GM12878 (cell line): ENCODE data around the gene APOH. TPM values are rescaled to one million over a fixed set of nuclear protein-coding genes. Genes with fewer than 3 reads are reported as not detected.
A peak's percentile ranks its signal among the peaks of the same experiment; 100 is the strongest.

ENCODE experiments used
- ATAC-seq: fragments of 200-7000 bp; cut with Tn5 transposase; 3 replicates; pipeline ENCODE4 v1.9.1; 2020; ENCODE audit warnings: mild to moderate bottlenecking, moderate library complexity
- BruUV-seq: library from RNA; stranded (reverse); fragments of 400-500 nt; replicated peaks from 2 replicates; lab custom pipeline; 2021; lab: Mats Ljungman, UMichigan
- CTCF ChIA-PET: fragments of 300-600 bp; sonication (Branson Sonifier 250); formaldehyde crosslinking; extraction: SDS; loops from one replicate; lab custom pipeline; 2021; ENCODE audit warnings: inconsistent platforms; lab: Yijun Ruan, JAX
- POLR2A ChIA-PET: fragments of 350-600 bp; formaldehyde crosslinking; extraction: SDS; loops from one replicate; lab custom pipeline; 2021; ENCODE audit warnings: inconsistent platforms; lab: Charles Lee
- RAD21 ChIA-PET: fragments of 300-600 bp; sonication (Branson Sonifier 250); formaldehyde crosslinking; loops from one replicate; lab custom pipeline; 2023; ENCODE audit warnings: antibody characterized with exemption; ENCODE audit not compliant: unreplicated experiment; lab: Charles Lee
- SMC1A ChIA-PET: fragments of 300-600 bp; sonication (Branson Sonifier 250); formaldehyde crosslinking; loops from one replicate; lab custom pipeline; 2023; ENCODE audit not compliant: unreplicated experiment, uncharacterized antibody; lab: Charles Lee
- DNase-seq: peaks from one replicate; pipeline ENCODE4 v3.0.0-alpha.2; 2011; ENCODE audit warnings: low read depth, low spot score
- FAIRE-seq: peaks from 3 replicates; lab custom pipeline; 2011; peaks lifted over from hg19 to GRCh38; lab: Jason Lieb, UNC
- H2AFZ ChIP-seq: 2 replicates; pipeline ENCODE4 v1.6.0; 2011; ENCODE audit warnings: low read depth, low read length, control low read depth; ENCODE audit not compliant: control insufficient read depth
- H3K27ac ChIP-seq: 2 replicates; pipeline ENCODE4 v1.5.1; 2011; ENCODE audit warnings: control low read depth; ENCODE audit not compliant: control insufficient read depth, insufficient read depth
- H3K27me3 ChIP-seq, 2 experiments: replicated peaks in 1 of 2; 2 replicates each; pipeline versions ENCODE4 v1.6.0 to v1.6.1; 2011; ENCODE audit warnings: low read length in 1 of 2; ENCODE audit not compliant: control insufficient read depth in 2 of 2, insufficient read depth in 2 of 2
- H3K36me3 ChIP-seq, 2 experiments: 2 replicates each; pipeline ENCODE4 v1.5.1; 2011; ENCODE audit warnings: low read length in 1 of 2; ENCODE audit not compliant: control insufficient read depth in 2 of 2, insufficient read depth in 2 of 2
- H3K4me1 ChIP-seq: 2 replicates; pipeline ENCODE4 v1.6.1; 2011; ENCODE audit warnings: mild to moderate bottlenecking, low read length, moderate library complexity, mixed read lengths; ENCODE audit not compliant: control insufficient read depth, insufficient read depth
- H3K4me2 ChIP-seq: 2 replicates; pipeline ENCODE4 v1.6.0; 2011; ENCODE audit warnings: control low read depth; ENCODE audit not compliant: control insufficient read depth, insufficient read depth
- H3K4me3 ChIP-seq: fragments of 200-600 bp; sonication (generic); 2 replicates; pipeline ENCODE4 v1.5.1; 2016
- H3K79me2 ChIP-seq: 2 replicates; pipeline ENCODE4 v1.6.0; 2011; ENCODE audit warnings: low read length; ENCODE audit not compliant: control insufficient read depth, insufficient read depth
- H3K9ac ChIP-seq: 2 replicates; pipeline ENCODE4 v1.8.0; 2011; ENCODE audit warnings: low read length, control low read depth, mixed read lengths; ENCODE audit not compliant: control insufficient read depth, insufficient read depth
- H3K9me3 ChIP-seq: replicated peaks from 3 replicates; pipeline ENCODE4 v1.5.1; 2011; ENCODE audit warnings: mild to moderate bottlenecking, low read length; ENCODE audit not compliant: control insufficient read depth, insufficient read depth
- H4K20me1 ChIP-seq: 2 replicates; pipeline ENCODE4 v1.6.0; 2011; ENCODE audit not compliant: control insufficient read depth, insufficient read depth
- CTCF ChIP-seq, 3 experiments: IDR thresholded peaks in 2 of 3; conservative IDR thresholded peaks in 1 of 3; 2 replicates each; pipeline ENCODE4 v1.5.1; 2011; ENCODE audit warnings: low read depth in 3 of 3, low read length in 3 of 3, mild to moderate bottlenecking in 3 of 3, control low read depth in 2 of 3, moderate library complexity in 2 of 3, inconsistent platforms in 1 of 3, mixed read lengths in 1 of 3; ENCODE audit not compliant: control insufficient read depth in 2 of 3, insufficient read depth in 1 of 3; ENCODE audit errors: extremely low read depth in 1 of 3
- KAT2A ChIP-seq: conservative IDR thresholded peaks from 2 replicates; pipeline ENCODE4 v1.6.1; 2011; ENCODE audit warnings: low read depth, low read length; ENCODE audit not compliant: control insufficient read depth
- MXI1 ChIP-seq: fragments of 150-350 bp; IDR thresholded peaks from 2 replicates; pipeline ENCODE4 v1.6.1; 2011; ENCODE audit warnings: low read depth, mild to moderate bottlenecking, inconsistent platforms, low read length, improper control_type of control experiment
- RAD21 ChIP-seq: IDR thresholded peaks from 2 replicates; pipeline ENCODE4 v1.6.1; 2011; ENCODE audit warnings: mild to moderate bottlenecking, low read depth, low read length, moderate library complexity; ENCODE audit not compliant: insufficient read depth
- RUNX3 ChIP-seq: IDR thresholded peaks from 2 replicates; pipeline ENCODE4 v1.6.1; 2012; ENCODE audit warnings: low read length, inconsistent platforms
- SMC3 ChIP-seq: IDR thresholded peaks from 2 replicates; pipeline ENCODE4 v1.6.1; 2011; ENCODE audit warnings: low read length, improper control_type of control experiment, borderline replicate concordance
- in situ Hi-C: fragments of 300-500 bp; cut with MboI; formaldehyde crosslinking; loops from 9 replicates; pipeline ENCODE4 v1.14.3; 2018; ENCODE audit warnings: mixed read lengths
- intact Hi-C: fragments of 100-400 bp; cut with micrococcal nuclease; formaldehyde crosslinking; loops from one replicate; pipeline ENCODE4 v1.14.2; 2022; ENCODE audit not compliant: unreplicated experiment
- polyA plus RNA-seq, 11 experiments: library from polyadenylated mRNA; depleted of rRNA in 4 of 11; unstranded in 6 of 11; stranded (reverse) in 5 of 11; fragments of >200 nt; fragmentation: Nextera tagmentation in 4 of 11; fragmentation: Illumina TruSeq in 1 of 11; extraction: Ambion mirVana in 4 of 11; extraction: Trizol in 1 of 11; gene quantifications; 1 replicate in 1 of 11; 2 replicates in 10 of 11; pipeline versions ENCODE4 v1.2.1 to v1.2.3, GENCODE V29; 2011 to 2016; ENCODE audit warnings: inconsistent platforms in 2 of 11, missing spikeins in 2 of 11, low read depth in 1 of 11
- small RNA-seq: library from RNA; depleted of rRNA; stranded (forward); fragments of <200 nt; gene quantifications from one replicate; pipeline ENCODE3, GENCODE V24; 2014
- total RNA-seq, 4 experiments: library from RNA; depleted of rRNA in 3 of 4; stranded (reverse); fragments of >200 nt in 3 of 4; fragmentation: Illumina TruSeq in 1 of 4; extraction: Trizol in 1 of 4; gene quantifications; 2 replicates each; pipeline versions ENCODE4 v1.2.1 to v1.2.3, GENCODE V29; 2013 to 2021

Gene APOH
- total and polyA plus RNA-seq, 10 of the 15 experiments (the other 5 are each of a cell fraction or from before 2014, with no cell fraction given): 1.8 TPM; not detected in 9

GRCh38 chr17:66165537-66166123 is 63.6 kb downstream of the APOH start:
- Histone ChIP-seq H3K9ac (no peak overlapping the region), H3K4me3 (no peak overlapping the region), H4K20me1 (no peaks in the 10 kb centered on the region), H3K79me2 (no peaks in the 10 kb centered on the region), H3K9me3 (no peaks in the 10 kb centered on the region), H3K4me1 (no peaks in the 10 kb centered on the region), H3K27me3 (no peaks in the 10 kb centered on the region; a peak in 1 of 4 replicates), H2AFZ (no peak overlapping the region), H3K4me2 (no peak overlapping the region), H3K36me3 (no peaks in the 10 kb centered on the region), H3K27ac (no peak overlapping the region)
- SMC1A ChIA-PET: interaction anchor here (0.6 to 4.2 kb wide), 13 partner anchors 10 to 936 kb away, joined by 3 to 35 read pairs (median 3); no protein-coding TSS in a partner anchor
- peak; percentile 53; the same call in 2 of the 3 replicates for ATAC-seq
- POLR2A ChIA-PET: no interaction called here
- DNase-seq: peak; percentile 5
- no TSS peak for BruUV-seq
- TF ChIP-seq SMC3 (peak; percentile 82), MXI1 (no peak), KAT2A (no peak), RAD21 (peak; percentile 91), RUNX3 (peak; percentile 78), CTCF (IDR thresholded peaks at IDR 0.05 in 2 of 3, conservative IDR thresholded peaks at IDR 0.05 in 1 of 3; ENCODE audit: control insufficient read depth in 2 of 3, extremely low read depth in 1 of 3, insufficient read depth in 1 of 3, low read depth in 3 of 3, low read length in 3 of 3) (peak; percentile 54 to 73 (median 56); a peak in 5 of 6 replicates)
- CTCF ChIA-PET: interaction anchor here (0.7 to 5.8 kb wide), 15 partner anchors 15 to 1062 kb away, joined by 3 to 76 read pairs (median 4); no protein-coding TSS in a partner anchor
- RAD21 ChIA-PET: interaction anchor here (0.6 to 4.1 kb wide), 11 partner anchors 14 to 1744 kb away, joined by 3 to 45 read pairs (median 4); no protein-coding TSS in a partner anchor
- in situ Hi-C loops: loop anchor here (5.0 kb wide), 2 partner anchors 873 to 933 kb away; no protein-coding TSS in a partner anchor
- intact Hi-C loops: loop anchor here (1.0 to 10.0 kb wide), 4 partner anchors 181 to 935 kb away; no protein-coding TSS in a partner anchor
- peak; percentile 86 for FAIRE-seq

Small RNA genes lying within 50 kb of the gene (small RNA-seq; reads per million reads assigned to genes)
- not detected for gene RNA5SP444

Other genes starting within 250 kb of the APOH start
- 0.65 TPM in 1 of 2 replicates, not detected in the other for gene CEP112, start 37.3 kb downstream of the APOH start, total RNA-seq (2014; rRNA removed)
- 0.18 and 0.22 TPM in 2 replicates for gene CEP112, start 37.3 kb downstream of the APOH start, total RNA-seq (2014; rRNA removed; fragmentation: Illumina TruSeq; extraction: Trizol)
- 0.21 and 0.35 TPM in 2 replicates for gene CEP112, start 37.3 kb downstream of the APOH start, total RNA-seq (2021)
- 3.8 and 7.7 TPM in 2 replicates for gene CEP112, start 37.3 kb downstream of the APOH start, polyA plus RNA-seq (2011; rRNA removed)
- gene CEP112, start 37.3 kb downstream of the APOH start, polyA plus RNA-seq (2014; fragmentation: Illumina TruSeq; extraction: Trizol): 0.43 TPM in 1 of 2 replicates, not detected in the other
- gene CEP112, start 37.3 kb downstream of the APOH start, polyA plus RNA-seq (2014; fragmentation: Nextera tagmentation; extraction: Ambion mirVana): under 1 TPM; 0.11 to 0.27 TPM
- 0.14 and 1.8 TPM in 2 replicates for gene CEP112, start 37.3 kb downstream of the APOH start, polyA plus RNA-seq (2014; rRNA removed)
- under 1 TPM; 0.32 to 0.42 TPM for gene CEP112, start 37.3 kb downstream of the APOH start, polyA plus RNA-seq (2016; fragmentation: Nextera tagmentation; extraction: Ambion mirVana)
- 0.49 and 0.56 TPM in 2 replicates for gene PRKCA, start 73.2 kb upstream of the APOH start, total RNA-seq (2014; rRNA removed)
- 1.3 and 1.5 TPM in 2 replicates for gene PRKCA, start 73.2 kb upstream of the APOH start, total RNA-seq (2014; rRNA removed; fragmentation: Illumina TruSeq; extraction: Trizol)
- 1.9 and 2.3 TPM in 2 replicates for gene PRKCA, start 73.2 kb upstream of the APOH start, total RNA-seq (2021)
- gene PRKCA, start 73.2 kb upstream of the APOH start, polyA plus RNA-seq (2011; rRNA removed): 13.6 and 14.6 TPM in 2 replicates
- gene PRKCA, start 73.2 kb upstream of the APOH start, polyA plus RNA-seq (2014; fragmentation: Illumina TruSeq; extraction: Trizol): 1.00 and 1.1 TPM in 2 replicates
- under 1 TPM; 0.11 to 0.27 TPM for gene PRKCA, start 73.2 kb upstream of the APOH start, polyA plus RNA-seq (2014; fragmentation: Nextera tagmentation; extraction: Ambion mirVana)
- 0.64 and 0.89 TPM in 2 replicates for gene PRKCA, start 73.2 kb upstream of the APOH start, polyA plus RNA-seq (2014; rRNA removed)
- gene PRKCA, start 73.2 kb upstream of the APOH start, polyA plus RNA-seq (2016; fragmentation: Nextera tagmentation; extraction: Ambion mirVana): under 1 TPM; 0.29 to 0.79 TPM